ENCODE measurements around the gene PKIB.

- TF ChIP-seq EZH2 (IDR thresholded peaks at IDR 0.05; ENCODE audit: borderline replicate concordance, low read depth, low read length, severe bottlenecking) (no peak), POLR2A (IDR thresholded peaks at IDR 0.05; ENCODE audit: low read depth, low read length) (no peak), CTCF (IDR thresholded peaks at IDR 0.05; ENCODE audit: extremely low read depth in 1 of 2, insufficient read depth in 1 of 2, low read depth in 1 of 2, low read length in 2 of 2) (no peak), FOS (IDR thresholded peaks at IDR 0.05; ENCODE audit: borderline replicate concordance, insufficient read depth, low read length) (no peak), POLR2AphosphoS5 (IDR thresholded peaks at IDR 0.05; ENCODE audit: insufficient read depth, low read depth, low read length) (no peak)
Measured at GRCh38 chr6:122676146-122676545, 65.9 kb downstream of the PKIB start.

All from endothelial cell of umbilical vein (primary cell).